IMR-90 (cell line): ENCODE results near the gene PACS1. TPM values are rescaled to one million over a fixed set of nuclear protein-coding genes. Genes with fewer than 3 reads are reported as not detected.

Experiments used
- ATAC-seq: fragments of 200-7000 bp; cut with Tn5 transposase; 2 replicates; pipeline ENCODE4 v1.9.1; 2020; ENCODE audit warnings: low read depth, mild to moderate bottlenecking, moderate library complexity
- BruUV-seq: library from RNA; stranded (reverse); fragments of 400-500 nt; replicated peaks from 2 replicates; lab custom pipeline; 2021; lab: Mats Ljungman, UMichigan
- CTCF ChIA-PET: fragments of 300-600 bp; formaldehyde crosslinking; extraction: SDS; loops from one replicate; lab custom pipeline; 2021; ENCODE audit warnings: antibody characterized with exemption; lab: Yijun Ruan, JAX
- POLR2A ChIA-PET: fragments of 300-600 bp; sonication (Branson Sonifier 250); formaldehyde crosslinking; loops from one replicate; lab custom pipeline; 2022; ENCODE audit warnings: antibody characterized with exemption; ENCODE audit not compliant: unreplicated experiment; lab: Charles Lee
- DNase-seq: peaks from one replicate; pipeline ENCODE4 v3.0.0; 2013
- H2AFZ ChIP-seq: replicated peaks from 2 replicates; pipeline ENCODE3; 2013; ENCODE audit warnings: low read length, mild to moderate bottlenecking; ENCODE audit not compliant: poor library complexity
- H2AK5ac ChIP-seq: 2 replicates; pipeline ENCODE4 v1.6.1; 2013; ENCODE audit warnings: low read depth, low read length, inconsistent platforms
- H2AK9ac ChIP-seq: replicated peaks from 2 replicates; pipeline ENCODE3; 2013; ENCODE audit warnings: mild to moderate bottlenecking, low read depth, low read length, moderate library complexity; ENCODE audit not compliant: poor library complexity
- H2BK120ac ChIP-seq: 2 replicates; pipeline ENCODE4 v1.6.1; 2013; ENCODE audit warnings: low read depth, low read length, inconsistent platforms
- H2BK15ac ChIP-seq: 3 replicates; pipeline ENCODE4 v1.6.1; 2013; ENCODE audit warnings: low read depth, low read length, inconsistent platforms
- H2BK20ac ChIP-seq: 2 replicates; pipeline ENCODE4 v1.6.1; 2013; ENCODE audit warnings: low read depth, mild to moderate bottlenecking, inconsistent platforms, low read length, moderate library complexity
- H2BK5ac ChIP-seq: 2 replicates; pipeline ENCODE4 v1.6.1; 2013; ENCODE audit warnings: mild to moderate bottlenecking, low read depth, low read length, inconsistent platforms; ENCODE audit not compliant: poor library complexity, severe bottlenecking
- H3K14ac ChIP-seq: replicated peaks from 2 replicates; pipeline ENCODE4 v1.6.1; 2013; ENCODE audit warnings: low read depth, low read length, inconsistent platforms
- H3K18ac ChIP-seq: 2 replicates; pipeline ENCODE4 v1.6.1; 2013; ENCODE audit warnings: low read depth, low read length, control low read depth
- H3K23ac ChIP-seq: 2 replicates; pipeline ENCODE4 v1.6.1; 2013; ENCODE audit warnings: low read depth, low read length, inconsistent platforms
- H3K27ac ChIP-seq: 2 replicates; pipeline ENCODE4 v1.5.1; 2013; ENCODE audit warnings: mild to moderate bottlenecking, control low read depth, low read length; ENCODE audit not compliant: insufficient read depth
- H3K27me3 ChIP-seq: 2 replicates; pipeline ENCODE4 v1.6.1; 2013; ENCODE audit warnings: low read length; ENCODE audit not compliant: control insufficient read depth, insufficient read depth
- H3K36me3 ChIP-seq: 2 replicates; pipeline ENCODE4 v1.6.1; 2013; ENCODE audit warnings: low read length, mixed read lengths; ENCODE audit not compliant: control insufficient read depth, insufficient read depth
- H3K4ac ChIP-seq: 2 replicates; pipeline ENCODE4 v1.6.1; 2013; ENCODE audit warnings: low read depth, low read length, inconsistent platforms
- H3K4me1 ChIP-seq: 2 replicates; pipeline ENCODE4 v1.6.1; 2013; ENCODE audit warnings: low read length, mixed read lengths; ENCODE audit not compliant: control insufficient read depth, insufficient read depth
- H3K4me2 ChIP-seq: 2 replicates; pipeline ENCODE4 v1.6.1; 2013; ENCODE audit warnings: low read depth, mild to moderate bottlenecking, control low read depth, low read length, moderate library complexity
- H3K4me3 ChIP-seq: 2 replicates; pipeline ENCODE4 v1.5.1; 2013; ENCODE audit warnings: low read depth, mild to moderate bottlenecking, control low read depth, low read length, moderate library complexity; ENCODE audit not compliant: insufficient read depth
- H3K56ac ChIP-seq: 2 replicates; pipeline ENCODE4 v1.6.1; 2013; ENCODE audit warnings: low read length, inconsistent platforms; ENCODE audit not compliant: insufficient read depth; ENCODE audit errors: extremely low read depth
- H3K79me1 ChIP-seq, 2 experiments: 2 replicates each; pipeline ENCODE4 v1.6.1; 2013; ENCODE audit warnings: low read length in 2 of 2, inconsistent platforms in 1 of 2, low read depth in 1 of 2
- H3K9ac ChIP-seq: 2 replicates; pipeline ENCODE4 v1.6.1; 2013; ENCODE audit warnings: low read depth, low read length, control low read depth
- H3K9me1 ChIP-seq: 2 replicates; pipeline ENCODE4 v1.6.1; 2013; ENCODE audit warnings: low read length, inconsistent platforms; ENCODE audit not compliant: insufficient read depth
- H3K9me3 ChIP-seq: 2 replicates; pipeline ENCODE4 v1.6.1; 2013; ENCODE audit warnings: low read length; ENCODE audit not compliant: control insufficient read depth, insufficient read depth
- H4K20me1 ChIP-seq: 2 replicates; pipeline ENCODE4 v1.6.1; 2013; ENCODE audit warnings: low read length, inconsistent platforms; ENCODE audit not compliant: insufficient read depth
- H4K5ac ChIP-seq: 2 replicates; pipeline ENCODE4 v1.6.1; 2013; ENCODE audit warnings: mild to moderate bottlenecking, low read depth, low read length, control low read depth
- H4K8ac ChIP-seq, 2 experiments: 2 replicates each; pipeline ENCODE4 v1.6.1; 2013; ENCODE audit warnings: low read depth in 2 of 2, low read length in 2 of 2, control low read depth in 1 of 2, inconsistent platforms in 1 of 2
- H4K91ac ChIP-seq: 2 replicates; pipeline ENCODE4 v1.6.1; 2013; ENCODE audit warnings: low read depth, low read length, inconsistent platforms; ENCODE audit not compliant: insufficient read depth
- CHD1 ChIP-seq: IDR thresholded peaks from 2 replicates; pipeline ENCODE4 v1.6.1; 2012; ENCODE audit warnings: low read depth, low read length, improper control_type of control experiment
- MAFK ChIP-seq: IDR thresholded peaks from 2 replicates; pipeline ENCODE4 v1.6.1; 2012; ENCODE audit warnings: low read depth, low read length, improper control_type of control experiment
- MAZ ChIP-seq: IDR thresholded peaks from 2 replicates; pipeline ENCODE4 v1.6.1; 2012; ENCODE audit warnings: low read depth, mild to moderate bottlenecking, low read length, improper control_type of control experiment, moderate library complexity, borderline replicate concordance
- MXI1 ChIP-seq: IDR thresholded peaks from 2 replicates; pipeline ENCODE4 v1.6.1; 2012; ENCODE audit warnings: low read depth, mild to moderate bottlenecking, low read length, moderate library complexity, borderline replicate concordance
- RFX5 ChIP-seq: IDR thresholded peaks from 2 replicates; pipeline ENCODE4 v1.8.0; 2012; ENCODE audit warnings: low read depth, mild to moderate bottlenecking, low read length, moderate library complexity
- SMC3 ChIP-seq: fragments of 150-350 bp; IDR thresholded peaks from 2 replicates; pipeline ENCODE4 v1.6.1; 2016; ENCODE audit warnings: low read depth, mild to moderate bottlenecking, antibody characterized with exemption, low read length, moderate library complexity
- WGBS, 2 experiments: methylation state at CpG; one replicate each; pipeline versions ENCODE4 v1.1.5 to v1.1.7; 2013; ENCODE audit warnings: missing lambda C conversion rate in 2 of 2; ENCODE audit not compliant: insufficient read length in 1 of 2; ENCODE audit errors: extremely low coverage in 2 of 2; 5-methylcytosine and 5-hydroxymethylcytosine counted together
- dilution Hi-C: fragments of 300-500 bp; cut with HindIII; formaldehyde crosslinking; loops from one replicate; pipeline ENCODE4 v1.14.3; 2018; ENCODE audit warnings: low sequenced_read_pairs; ENCODE audit not compliant: unreplicated experiment
- in situ Hi-C: fragments of 300-500 bp; cut with MboI; formaldehyde crosslinking; loops from 3 replicates; pipeline ENCODE4 v1.14.3; 2019; ENCODE audit warnings: low sequenced_read_pairs, inconsistent platforms, mixed read lengths
- intact Hi-C: fragments of 100-400 bp; cut with micrococcal nuclease; formaldehyde crosslinking; loops from 2 replicates; pipeline ENCODE4 v1.10.0; 2022
- polyA plus RNA-seq, 3 experiments: library from polyadenylated mRNA; depleted of rRNA; stranded (reverse); fragments of >200 nt; gene quantifications; 2 replicates each; pipeline ENCODE4 v1.2.3, GENCODE V29; 2012; ENCODE audit warnings: low replicate concordance in 1 of 3
- total RNA-seq: library from RNA; depleted of rRNA; stranded (reverse); fragments of >200 nt; gene quantifications from 2 replicates; pipeline ENCODE4 v1.2.3, GENCODE V29; 2012

Gene PACS1
- total and polyA plus RNA-seq, 2 of the 4 experiments (the other 2 are of a cell fraction): 7.3 to 32.0 TPM

- in situ Hi-C loops: no loop called here
- no peak overlapping the region for H3K4ac ChIP-seq
- no peak overlapping the region for H2AK9ac ChIP-seq
- CTCF ChIA-PET: no interaction called here
- POLR2A ChIA-PET: no interaction called here
- H2BK120ac ChIP-seq: no peak overlapping the region
- no peaks in the 10 kb centered on the region for H3K27me3 ChIP-seq
- H4K91ac ChIP-seq: no peak overlapping the region
- H3K18ac ChIP-seq: no peak overlapping the region
- dilution Hi-C loops: no loop called here
- H3K56ac ChIP-seq: no peak overlapping the region
- no peak overlapping the region for H3K4me3 ChIP-seq
- H2BK20ac ChIP-seq: no peak overlapping the region
- peaks cover 40% of the 10 kb centered on the region for H3K36me3 ChIP-seq
- TF ChIP-seq SMC3 (no peak), RFX5 (no peak), MAZ (no peak), MXI1 (no peak), CHD1 (no peak), MAFK (no peak)
- no peak overlapping the region for H4K5ac ChIP-seq
- H3K14ac ChIP-seq: no peak overlapping the region
- no peaks in the 10 kb centered on the region for H3K9me3 ChIP-seq
- ATAC-seq (no peak), DNase-seq (no peak)
- H4K20me1 ChIP-seq: no peaks in the 10 kb centered on the region
- no peak overlapping the region for H2BK15ac ChIP-seq
- BruUV-seq: no TSS peak
- intact Hi-C loops: no loop called here
- no peak overlapping the region for H2BK5ac ChIP-seq
- 88% methylated on average over 1 of the region's 5 CpGs; no CpG with 5 or more reads in 1 of the 2 experiments for WGBS, 2 experiments
- no peak overlapping the region for H3K27ac ChIP-seq
- H2AK5ac ChIP-seq: no peak overlapping the region
- no peak overlapping the region for H3K9ac ChIP-seq
- no peak overlapping the region for H3K23ac ChIP-seq
- H3K4me1 ChIP-seq: no peaks in the 10 kb centered on the region
- H3K9me1 ChIP-seq: no peaks in the 10 kb centered on the region; the same call in 1 of the 2 replicates
- no peak overlapping the region for H3K4me2 ChIP-seq
- H3K79me1 ChIP-seq: peaks cover 0 to 2% of the 10 kb centered on the region in 2 experiments; a peak in 1 of 4 replicates
- H2AFZ ChIP-seq: no peak overlapping the region
- no peak overlapping the region for H4K8ac ChIP-seq
These were observed 157.6 kb downstream of the PACS1 start for GRCh38 chr11:66227700-66228099.
